Measurements from ENCODE around the gene TSC1.
A peak's percentile ranks its signal among the peaks of the same experiment; 100 is the strongest.
"Not testable (repeated sequence)": the region's sequence is repeated elsewhere in the genome, so short reads cannot be mapped to it uniquely, and the experiment has no call there.

The TSC1 gene

GRCh38 chr9:132944294-132945185 is at the start of gene TSC1:
Gene TSC1, minus strand, starts transcription at chr9:132944616. Its CDS starts 15,744 bp downstream, at chr9:132928872.
- DNase-seq, result peak; percentile 98

GRCh38 chr9:132993511-132993939 is 49.1 kb upstream of the TSC1 start:
- DNase-seq, result no peak

- DNase-seq, result no peak
These were observed 47.2 kb upstream of the TSC1 start for GRCh38 chr9:132991351-132992300.

GRCh38 chr9:132990781-132991180 is 46.4 kb upstream of the TSC1 start:
- DNase-seq, result no peak

- DNase-seq, result not testable (repeated sequence)
These were observed 45.7 kb upstream of the TSC1 start for GRCh38 chr9:132989998-132990557.

DNA sequence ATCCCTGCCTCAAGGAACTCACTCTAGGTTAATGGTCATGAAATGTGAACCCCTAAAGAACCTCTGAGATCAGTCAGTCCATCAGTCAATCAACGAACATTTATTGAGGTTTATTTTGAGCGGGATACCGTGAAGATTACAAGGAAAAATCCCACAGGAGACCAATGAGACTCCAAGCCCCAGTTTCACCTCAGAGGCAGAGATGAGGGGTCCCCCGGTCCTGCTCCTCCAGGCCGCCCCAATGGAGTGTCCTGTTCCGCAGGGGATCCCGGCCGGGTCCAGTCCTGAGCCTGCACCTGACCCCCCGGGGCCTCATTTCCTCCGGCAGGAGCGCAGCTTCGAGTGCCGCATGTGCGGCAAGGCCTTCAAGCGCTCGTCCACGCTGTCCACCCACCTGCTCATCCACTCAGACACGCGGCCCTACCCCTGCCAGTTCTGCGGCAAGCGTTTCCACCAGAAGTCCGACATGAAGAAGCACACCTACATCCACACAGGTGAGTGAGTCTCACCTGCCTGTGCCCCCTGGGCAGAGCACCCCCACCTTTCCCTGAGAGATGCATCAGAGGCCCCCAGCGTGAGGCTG is 45.1 kb upstream of the TSC1 start:
- DNase-seq, result no peak

DNA sequence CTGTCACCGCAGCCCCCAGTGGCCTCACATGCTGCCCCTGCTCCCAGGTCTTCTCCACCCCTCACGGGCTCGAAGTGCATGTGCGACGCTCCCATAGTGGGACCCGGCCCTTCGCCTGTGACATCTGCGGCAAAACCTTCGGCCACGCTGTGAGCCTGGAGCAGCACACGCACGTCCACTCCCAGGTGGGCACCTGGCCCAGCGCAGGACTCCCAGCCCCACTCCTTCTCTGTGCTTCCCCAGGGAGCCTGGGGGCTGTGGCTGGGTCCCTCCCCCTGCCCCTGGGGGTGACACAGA is 44.5 kb upstream of the TSC1 start:
- DNase-seq, result no peak

GRCh38 chr9:132988244-132989013 is 44.0 kb upstream of the TSC1 start:
- DNase-seq, result no peak

GRCh38 chr9:132986640-132987620 is 42.5 kb upstream of the TSC1 start:
- DNase-seq, result no peak

- no peak for DNase-seq
These were observed 41.7 kb upstream of the TSC1 start for GRCh38 chr9:132986114-132986513.

- no peak for DNase-seq
These were observed 41.1 kb upstream of the TSC1 start for GRCh38 chr9:132985489-132985888.

- no peak for DNase-seq
These were observed 40.6 kb upstream of the TSC1 start for GRCh38 chr9:132985071-132985350.

DNA sequence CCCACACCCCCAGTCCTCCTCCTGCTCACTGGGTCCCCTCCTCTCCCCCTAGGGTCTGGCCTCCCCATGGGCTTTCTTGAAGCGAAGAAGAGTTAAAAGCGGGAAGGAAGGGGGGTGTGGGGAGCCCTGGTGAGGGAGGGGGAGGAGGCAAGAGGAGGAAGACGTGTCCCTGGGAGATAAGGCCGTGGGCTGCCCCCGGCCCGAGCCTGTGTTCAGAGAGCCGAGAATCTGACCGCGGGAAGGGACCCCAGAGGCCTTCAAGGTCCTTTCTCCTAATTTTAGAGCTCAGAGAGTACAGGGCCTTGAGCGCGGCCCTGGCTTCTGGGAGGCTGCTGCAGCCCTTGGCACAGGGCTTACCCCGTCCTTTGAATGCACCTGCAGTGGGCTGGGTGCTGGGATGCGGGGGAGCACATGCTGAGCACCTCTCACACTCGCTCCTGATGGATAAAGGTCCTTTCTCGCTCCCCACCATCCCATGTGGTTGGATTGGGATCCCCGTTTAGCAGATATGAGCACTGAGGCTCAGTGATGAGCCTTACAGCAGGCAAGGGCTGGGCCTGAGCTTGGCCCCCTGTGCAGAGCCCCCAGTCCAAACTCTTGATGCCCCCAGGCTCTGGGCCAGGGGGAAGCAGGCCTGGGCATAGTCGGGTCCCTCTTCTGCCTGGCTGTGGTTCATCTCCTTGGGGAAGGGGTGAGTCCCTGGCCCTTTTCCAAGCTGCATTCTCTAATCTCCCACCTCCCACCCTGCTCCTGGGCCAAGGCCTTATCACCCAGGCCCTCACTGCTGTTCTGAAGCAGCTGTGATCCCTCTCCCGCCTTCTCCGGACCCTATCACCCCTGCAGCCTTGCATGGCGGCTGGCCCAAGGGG is 40.0 kb upstream of the TSC1 start:
- no peak for DNase-seq

DNA sequence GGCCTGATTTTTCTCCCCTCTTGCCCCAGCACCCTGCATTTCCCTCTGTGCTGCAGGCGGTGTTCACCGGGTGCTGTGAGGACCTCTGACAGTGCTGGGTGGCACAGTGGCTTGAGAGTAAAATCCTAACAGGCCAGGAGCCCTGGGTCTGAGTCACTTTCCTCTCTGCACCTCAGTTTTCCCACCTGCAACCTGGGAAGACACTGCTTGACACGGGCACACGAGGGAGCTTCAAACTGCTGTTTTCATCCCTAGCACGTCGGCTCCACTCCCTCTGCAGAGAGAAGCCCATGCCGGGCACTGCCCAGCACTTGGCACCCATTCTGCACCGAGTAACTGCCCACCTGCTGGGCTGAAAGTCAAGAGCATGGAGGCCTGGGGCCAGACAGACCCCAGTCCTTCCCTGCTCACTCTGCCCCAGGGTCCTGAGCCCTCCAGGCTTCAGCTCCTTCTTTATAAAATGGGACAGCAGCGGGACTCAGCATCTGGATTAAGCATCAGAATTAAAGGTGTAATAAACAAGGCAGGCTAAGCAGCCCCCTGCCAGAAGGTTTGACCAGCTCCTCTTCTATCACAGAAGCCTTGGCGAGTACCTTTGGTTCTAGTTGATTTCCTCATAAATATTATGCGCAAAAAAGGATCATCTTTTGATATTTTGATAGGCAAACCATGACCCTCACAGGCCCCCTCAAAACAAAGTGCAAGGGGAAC is 39.2 kb upstream of the TSC1 start:
- DNase-seq, result no peak

DNA sequence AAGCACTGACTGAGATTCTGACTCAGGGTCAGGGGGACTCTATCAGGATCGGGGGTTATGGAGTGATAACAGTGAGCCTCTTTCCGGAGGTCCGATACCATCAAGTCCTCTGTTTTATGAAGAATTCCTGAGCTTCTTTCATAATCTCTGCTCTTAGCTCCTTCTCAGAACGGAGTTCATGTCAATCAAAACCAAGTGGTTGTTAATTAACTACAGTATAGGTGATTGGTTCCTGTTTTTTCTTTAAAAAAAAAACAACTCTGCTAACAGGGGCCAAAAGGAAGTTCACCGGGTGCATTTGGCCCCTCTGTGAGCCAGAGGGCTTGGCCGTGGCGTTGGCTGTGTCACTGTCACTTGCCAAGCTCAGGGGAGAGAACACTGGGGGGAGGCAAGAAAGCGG is 38.0 kb upstream of the TSC1 start:
- DNase-seq, result no peak

- DNase-seq, result no peak
These were observed 35.7 kb upstream of the TSC1 start for GRCh38 chr9:132980157-132980556.

GRCh38 chr9:132978451-132979131 is 34.2 kb upstream of the TSC1 start, which contains the start of gene GFI1B:
Gene GFI1B, plus strand, starts transcription at chr9:132978694. Its CDS starts 7,985 bp downstream, at chr9:132986679.
- no peak for DNase-seq

DNA sequence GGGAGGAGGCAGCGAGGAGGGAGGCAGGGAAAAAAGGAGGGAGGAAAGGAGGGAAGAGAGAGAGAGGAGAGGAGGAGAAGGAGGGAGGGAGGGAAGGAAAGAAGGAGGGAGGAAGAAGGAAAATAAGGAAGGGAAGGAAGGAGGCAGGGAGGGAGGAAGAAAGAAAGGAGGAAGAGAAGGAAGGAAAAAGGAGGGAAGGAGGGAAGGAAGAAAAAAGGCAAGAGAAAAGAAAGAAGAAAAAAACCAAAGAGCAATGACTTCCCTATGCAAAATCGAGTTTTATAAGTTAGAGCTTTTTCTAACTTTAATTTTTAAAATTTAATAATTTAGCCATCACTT is 33.7 kb upstream of the TSC1 start:
- DNase-seq, result no peak

DNA sequence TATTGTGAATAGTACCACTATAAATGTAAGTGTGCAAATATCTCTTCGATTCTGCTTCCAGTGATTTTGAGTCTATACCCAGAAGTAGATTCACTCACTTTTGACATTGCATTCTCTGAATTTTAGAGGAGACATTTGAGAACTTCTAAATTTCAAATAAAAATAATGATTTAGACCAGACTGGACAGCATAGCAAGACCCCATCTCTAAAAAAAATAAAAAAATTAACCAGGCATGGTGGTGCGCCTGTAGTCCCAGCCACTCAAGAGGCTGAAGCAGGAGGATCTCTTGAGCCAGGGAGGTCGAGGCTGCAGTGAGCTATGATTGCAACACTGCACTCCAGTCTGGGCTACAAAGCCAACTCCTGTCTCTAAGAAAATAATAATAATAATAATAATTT is 32.2 kb upstream of the TSC1 start:
- DNase-seq, result no peak

Data from stimulated activated CD4-positive, alpha-beta T cell treated with anti-CD3 and anti-CD28 coated beads, Interleukin-2, amount 100 ng/mL, for 24 hours (primary cell).